Activated CD4-positive, alpha-beta T cell treated with anti-CD3 and anti-CD28 coated beads, Interleukin-2, amount 50 U/mL, for 24 hours (primary cell): ENCODE data around the gene LRRC25.

ENCODE experiments used
- DNase-seq, 2 donors: peaks; one replicate each; pipeline ENCODE4 v3.0.0-alpha.2; 2020; ENCODE audit warnings: low read depth in 1 of 2, low spot score in 1 of 2

Gene LRRC25

DNA sequence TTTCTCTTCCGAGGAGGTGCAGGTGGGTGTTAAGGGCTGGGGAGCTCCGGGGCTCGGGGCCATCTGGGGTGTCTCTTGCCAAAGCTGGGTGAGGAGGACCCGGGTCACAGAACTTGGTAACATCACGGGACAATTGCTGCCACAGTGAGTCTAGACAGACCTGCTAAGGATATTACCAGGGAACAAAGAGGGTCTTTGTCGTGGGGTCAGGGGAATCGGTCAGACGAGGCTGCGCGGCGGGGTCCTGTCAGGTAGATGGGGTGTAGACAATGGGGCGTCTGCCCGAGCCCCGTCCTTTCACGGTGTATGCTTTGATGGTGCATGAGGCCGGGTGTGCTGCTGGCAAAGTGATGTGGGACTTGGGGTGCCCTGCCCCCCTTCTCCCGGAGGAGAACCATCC, 49.3 kb downstream of the LRRC25 start:
- no peak for DNase-seq

DNA sequence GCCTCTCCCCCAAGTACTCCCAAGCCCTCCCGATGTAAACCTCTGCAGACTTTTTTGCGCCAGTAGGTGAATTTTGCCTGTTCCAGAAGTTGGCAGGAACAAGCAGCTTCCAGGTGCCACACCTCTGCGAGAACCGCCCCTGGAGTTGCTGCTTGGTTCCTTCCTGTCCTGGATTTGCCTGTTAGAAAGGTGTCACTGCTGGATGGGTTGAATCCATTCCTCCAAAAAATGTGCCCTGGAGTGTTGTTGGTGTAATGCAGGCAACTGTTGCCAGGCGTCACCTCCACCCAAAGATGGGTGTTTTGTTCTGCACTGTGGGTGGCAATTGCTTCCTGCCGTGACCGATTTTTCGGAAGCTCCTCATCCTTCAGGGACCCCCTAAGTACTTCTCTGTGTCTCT, 51.3 kb downstream of the LRRC25 start:
- DNase-seq = no peak

DNA sequence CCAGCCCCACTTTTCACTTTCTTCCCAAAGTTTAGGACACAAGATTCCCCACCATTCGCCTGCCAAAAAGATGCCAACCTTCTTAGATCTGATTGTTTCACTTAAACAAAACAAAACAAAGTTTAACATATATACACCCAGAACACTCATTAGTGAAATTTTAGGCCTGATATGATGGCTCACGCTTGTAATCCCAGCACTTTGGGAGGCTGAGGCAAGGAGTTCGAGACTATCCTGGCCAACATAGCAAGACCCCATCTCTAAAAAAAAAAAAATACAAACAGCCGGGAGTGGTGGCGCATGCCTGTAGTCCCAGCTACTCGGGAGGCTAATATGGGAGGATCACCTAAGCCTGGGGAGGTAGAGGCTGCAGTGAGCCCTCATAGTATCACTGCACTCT, 52.1 kb downstream of the LRRC25 start:
- no peak for DNase-seq

DNA sequence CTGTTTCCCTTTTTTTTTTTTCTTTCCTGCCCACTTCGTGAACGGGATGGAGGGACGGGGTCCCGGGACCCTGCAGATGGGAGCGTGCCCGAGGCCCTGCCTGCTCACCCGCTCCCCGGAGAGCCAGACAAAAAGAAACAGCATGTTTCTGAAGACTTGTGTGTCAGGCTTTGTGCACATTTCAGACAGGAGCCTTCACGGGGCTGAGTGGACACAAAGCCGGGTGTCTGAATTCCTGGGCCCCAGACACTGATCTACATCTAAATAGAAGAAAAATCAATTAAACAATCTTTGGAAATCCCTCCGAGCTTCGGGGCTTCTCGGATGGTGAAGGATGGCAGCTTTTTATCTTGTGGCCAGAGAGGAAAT, 52.9 kb downstream of the LRRC25 start:
- DNase-seq = no peak

DNA sequence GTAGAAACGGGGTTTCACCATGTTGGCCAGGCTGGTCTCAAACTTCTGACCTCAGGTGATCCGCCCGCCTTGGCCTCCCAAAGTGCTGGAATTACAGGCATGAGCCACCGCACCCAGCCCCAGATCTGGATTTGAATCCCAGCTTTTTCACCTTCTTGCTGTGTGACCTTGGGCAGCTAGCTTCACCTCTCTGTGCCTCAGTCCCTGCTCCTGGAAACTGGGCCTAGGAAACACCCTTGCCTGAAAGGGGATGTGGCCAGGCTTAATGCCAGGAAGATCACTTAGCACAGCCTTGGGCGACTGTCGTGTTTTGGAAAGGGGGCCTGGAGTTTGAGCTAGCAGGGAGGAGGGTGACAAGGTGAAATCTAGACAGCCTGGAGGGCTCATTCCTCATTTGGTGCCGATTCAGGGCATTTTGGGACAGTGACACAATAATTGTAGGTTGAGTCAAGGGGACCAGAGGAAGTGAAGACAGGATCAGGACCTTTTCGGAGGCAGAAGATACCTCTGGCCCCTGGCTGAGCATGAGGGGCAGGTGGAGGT, 55.3 kb downstream of the LRRC25 start:
- no peak for DNase-seq
